Left lobe of liver (tissue), 2 donors: ENCODE data around the gene RAP2B. TPM values are rescaled to one million over a fixed set of nuclear protein-coding genes. Genes with fewer than 3 reads are reported as not detected.
"Not testable (repeated sequence)": the region's sequence is repeated elsewhere in the genome, so short reads cannot be mapped to it uniquely, and the experiment has no call there.

ENCODE experiments used
- ATAC-seq: fragments of 200-7000 bp; cut with Tn5 transposase; one replicate; pipeline ENCODE4 v1.9.1; 2020; ENCODE audit warnings: mild to moderate bottlenecking, moderate library complexity
- DNase-seq: peaks from one replicate; pipeline ENCODE4 v3.0.0-alpha.2; 2020; ENCODE audit warnings: low spot score
- total RNA-seq: library from RNA; stranded (reverse); gene quantifications from one replicate; pipeline ENCODE4 v1.2.1, GENCODE V29; 2021
- donor health status: DM: no; HTN: no; CAD: no; lungs with moderate emphysema.
- donor health status: DM: no; HTN: yes; CAD: no.

RAP2B gene
- 3.1 TPM for total RNA-seq

DNA sequence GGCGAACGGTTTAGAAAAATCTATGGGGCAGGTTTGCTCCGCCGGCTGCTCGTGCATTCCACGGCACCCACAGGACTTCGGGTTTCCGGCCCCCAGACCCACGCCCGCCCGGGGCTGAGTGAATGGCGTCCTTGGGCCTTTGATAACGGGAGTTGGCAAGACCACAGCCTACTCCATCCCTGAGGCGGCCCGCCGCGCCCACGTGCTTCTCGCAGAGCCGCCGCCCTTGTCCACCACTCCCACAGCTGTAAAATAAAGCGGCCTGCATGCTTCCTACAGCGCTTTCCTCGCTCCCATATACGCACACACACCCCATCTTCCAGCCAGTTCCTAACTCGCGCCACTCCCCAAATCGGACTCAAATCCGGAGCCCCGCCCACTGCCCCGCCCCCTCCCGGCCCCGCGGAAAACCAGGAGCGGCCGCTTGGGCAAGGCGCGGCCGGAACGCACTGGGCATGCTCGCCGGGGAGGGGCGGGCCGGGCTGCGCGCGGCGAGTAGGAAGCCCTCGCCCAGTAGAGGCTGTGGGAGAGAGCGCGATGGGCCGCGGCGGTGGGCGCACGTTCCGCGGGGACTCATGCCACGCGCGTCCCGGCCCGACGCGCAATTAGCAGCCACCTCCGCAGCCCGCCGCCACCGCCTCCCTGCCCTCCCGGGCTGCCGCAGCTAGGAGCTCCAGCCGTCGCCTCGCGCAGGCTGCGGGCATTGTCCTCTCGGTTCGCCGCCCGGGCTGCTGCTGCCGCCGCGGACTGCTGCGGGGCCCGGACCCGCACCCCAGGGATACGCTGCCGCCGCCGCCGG lies at the start of gene RAP2B:
Gene RAP2B, plus strand, starts transcription at position 513 of the 799 bp plus-strand sequence. CDS start 468 bp downstream, outside the sequence.
- peak; percentile 81 for ATAC-seq
- peak; percentile 98 for DNase-seq

DNA sequence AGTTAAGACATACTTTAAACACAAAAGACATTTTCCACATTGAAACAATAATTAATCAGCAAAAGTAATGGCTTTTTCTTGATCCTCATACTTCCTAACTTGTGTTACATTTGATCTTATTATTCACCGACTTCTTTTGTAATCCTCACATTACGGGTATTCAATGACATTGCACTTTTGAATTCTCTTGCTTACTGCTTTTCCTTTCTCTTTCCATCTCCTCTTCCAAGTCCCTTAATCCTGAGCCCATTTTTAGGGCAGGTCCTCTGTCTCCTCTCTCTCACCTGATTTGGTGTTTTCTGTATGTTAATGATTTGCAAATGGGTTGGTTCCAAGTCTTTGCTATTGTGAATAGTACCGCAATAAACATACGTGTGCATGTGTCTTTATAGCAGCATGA lies 48.5 kb upstream of the RAP2B start:
- ATAC-seq: no peak
- no peak for DNase-seq

DNA sequence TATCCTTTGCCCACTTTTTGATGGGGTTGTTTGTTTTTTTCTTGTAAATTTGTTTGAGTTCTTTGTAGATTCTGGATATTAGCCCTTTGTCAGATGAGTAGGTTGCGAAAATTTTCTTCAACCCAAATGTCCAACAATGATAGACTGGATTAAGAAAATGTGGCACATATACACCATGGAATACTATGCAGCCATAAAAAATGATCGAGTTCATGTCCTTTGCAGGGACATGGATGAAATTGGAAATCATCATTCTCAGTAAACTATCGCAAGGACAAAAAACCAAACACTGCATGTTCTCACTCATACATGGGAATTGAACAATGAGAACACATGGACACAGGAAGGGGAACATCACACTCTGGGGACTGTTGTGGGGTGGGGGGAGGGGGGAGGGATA lies 47.8 kb upstream of the RAP2B start:
- not testable (repeated sequence) for DNase-seq, ATAC-seq

DNA sequence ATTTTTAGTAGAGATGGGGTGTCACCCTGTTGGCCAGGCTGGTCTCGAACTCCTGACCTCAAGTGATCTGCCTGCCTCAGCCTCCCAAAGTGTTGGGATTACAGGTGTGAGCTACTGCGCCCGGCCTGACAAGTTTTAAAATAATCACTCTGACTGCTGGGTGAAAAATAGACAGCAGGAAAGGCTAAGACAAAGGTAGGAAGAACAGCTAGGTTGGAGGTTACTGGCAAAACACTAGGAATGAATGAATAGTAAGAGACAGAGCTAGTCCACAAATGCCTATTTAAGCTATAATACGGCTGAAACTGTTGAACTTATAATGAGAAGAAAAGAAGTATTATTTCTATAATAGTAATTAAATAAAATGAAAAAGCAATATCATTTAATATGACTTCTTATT lies 46.7 kb upstream of the RAP2B start:
- DNase-seq (no peak), ATAC-seq (no peak)

DNA sequence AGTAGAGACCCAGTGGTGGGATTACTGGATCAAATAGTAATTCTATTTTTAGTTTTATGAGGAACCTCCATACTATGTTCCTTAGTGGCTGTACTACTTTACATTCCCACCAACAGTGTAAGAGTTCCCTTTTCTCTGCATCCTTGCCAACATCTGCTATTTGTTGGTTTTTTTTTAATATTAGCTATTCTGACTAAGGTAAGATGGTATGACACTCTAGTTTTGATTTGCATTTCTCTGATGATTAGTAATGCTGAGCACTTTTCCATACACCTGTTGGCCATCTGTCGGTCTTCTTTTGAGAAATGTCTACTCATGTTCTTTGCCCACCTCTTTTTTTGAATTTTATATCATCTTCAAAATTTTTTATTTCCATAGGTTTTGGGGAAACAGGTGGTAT lies 34.2 kb upstream of the RAP2B start:
- ATAC-seq: no peak
- DNase-seq: no peak

DNA sequence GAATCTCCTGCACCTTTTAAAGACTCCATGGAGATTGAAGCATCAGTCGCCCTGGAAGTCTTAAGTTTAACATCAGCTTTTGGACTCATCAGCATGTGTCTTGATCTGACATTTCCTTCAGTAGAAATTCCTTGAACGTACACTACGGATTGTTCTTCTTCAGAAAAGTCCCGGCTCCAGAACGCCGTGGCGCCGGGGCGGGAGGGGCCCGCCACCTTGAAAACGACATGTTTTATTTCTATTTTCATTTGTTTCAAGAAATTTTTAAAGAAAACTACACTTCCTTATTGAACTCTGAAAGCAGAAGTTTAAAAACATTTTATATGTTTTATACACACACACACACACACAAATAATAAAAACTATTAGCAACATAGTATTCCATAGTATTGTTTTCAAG lies 32.6 kb upstream of the RAP2B start:
- DNase-seq: no peak
- ATAC-seq: no peak

- ATAC-seq (no peak), DNase-seq (no peak)
Measured at GRCh38 chr3:153129866-153130265, 32.2 kb upstream of the RAP2B start.

DNA sequence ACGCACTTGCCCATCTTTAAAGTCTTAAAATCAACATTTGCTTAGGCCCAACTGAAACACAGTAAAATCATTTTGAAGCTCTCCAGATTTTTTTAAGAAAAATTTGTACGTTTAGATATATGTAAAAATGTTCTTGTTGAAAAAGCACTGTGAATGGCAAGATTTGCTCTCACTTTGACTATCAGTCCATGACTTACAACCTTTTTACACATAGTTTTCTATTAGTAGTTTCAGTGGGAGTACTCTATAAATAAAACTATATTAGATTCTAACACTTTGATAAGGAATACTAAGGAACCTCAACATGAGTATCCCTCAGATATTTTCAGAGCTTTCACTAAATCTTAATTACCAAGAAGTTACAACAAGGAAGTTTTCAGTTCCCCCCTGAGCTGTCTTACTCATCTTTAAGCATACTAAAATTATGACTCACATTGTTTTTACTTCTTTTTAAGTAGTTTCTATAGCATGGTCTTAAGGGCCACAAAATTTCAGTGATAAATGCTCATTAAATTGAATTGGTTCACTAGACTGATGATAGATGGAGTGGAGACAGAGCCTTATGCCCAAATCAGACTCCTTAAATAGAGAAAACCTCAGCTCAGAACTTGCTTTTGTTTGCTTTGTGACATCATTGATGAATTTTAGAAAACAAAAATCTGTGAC lies 31.6 kb upstream of the RAP2B start:
- DNase-seq (no peak), ATAC-seq (no peak)

- ATAC-seq (no peak), DNase-seq (no peak)
Measured at GRCh38 chr3:153137626-153138025, 24.4 kb upstream of the RAP2B start.

DNA sequence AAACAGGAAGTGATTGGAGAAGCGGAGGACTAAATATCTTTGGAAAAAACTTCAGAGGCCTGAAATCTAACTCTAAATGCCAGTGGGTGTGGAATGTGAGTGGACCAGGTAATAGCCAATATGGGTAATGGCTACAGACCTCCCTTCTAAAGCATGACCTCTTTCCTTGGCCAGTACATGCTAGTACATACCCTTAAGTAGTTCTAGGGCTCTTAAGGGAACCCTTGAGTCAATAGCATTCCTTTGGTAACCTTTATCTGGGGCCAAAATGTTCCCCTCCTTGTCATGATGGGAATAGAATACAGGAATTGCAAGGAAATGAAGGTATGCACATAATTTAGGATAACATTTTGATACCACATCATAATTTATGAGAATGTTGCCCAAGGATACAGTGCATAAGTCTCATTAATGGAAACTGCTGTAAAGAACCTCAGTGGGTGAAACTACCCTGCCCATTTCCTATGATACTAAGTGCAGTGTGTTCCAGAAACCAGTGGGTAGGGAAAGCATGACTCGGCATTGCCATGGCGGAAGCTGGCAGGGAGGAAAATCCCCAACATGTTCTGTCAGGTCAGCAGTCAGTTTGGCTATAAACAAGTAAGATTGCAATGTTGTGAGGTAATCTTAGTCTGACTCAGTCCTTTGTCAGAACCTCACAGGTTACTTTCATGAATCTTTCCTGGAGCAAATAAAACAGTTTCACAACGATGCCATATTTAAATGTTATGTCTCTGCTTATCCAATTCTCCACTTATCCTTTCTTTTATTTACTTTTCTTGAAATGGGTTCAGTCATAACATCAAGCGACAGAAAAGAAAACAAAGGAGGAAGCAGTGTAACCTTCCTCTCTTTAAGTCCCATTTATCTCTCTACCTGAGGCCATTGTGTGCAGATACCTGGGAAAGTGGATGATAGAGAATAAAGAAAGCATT lies 23.5 kb upstream of the RAP2B start:
- DNase-seq (peak; percentile 51), ATAC-seq (peak; percentile 73)

DNA sequence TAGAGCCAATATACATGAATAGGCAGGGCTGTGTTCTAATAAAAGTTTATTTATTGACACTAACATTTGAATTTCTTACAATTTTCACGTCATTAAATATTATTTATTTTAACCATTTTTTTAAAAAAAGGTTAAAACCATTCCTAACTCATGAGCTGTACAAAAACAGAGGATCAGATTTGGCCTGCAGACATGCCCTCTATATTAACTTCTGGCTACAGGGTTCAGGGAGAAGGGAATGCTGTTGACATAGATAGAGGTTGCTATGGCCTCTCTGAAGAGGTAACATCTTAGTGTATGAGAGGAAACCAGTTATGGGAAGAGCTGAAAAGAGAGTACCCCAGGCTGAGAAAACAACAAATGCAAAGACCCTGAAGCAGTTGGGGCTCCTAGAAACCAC lies 19.1 kb upstream of the RAP2B start:
- no peak for ATAC-seq
- DNase-seq: no peak

DNA sequence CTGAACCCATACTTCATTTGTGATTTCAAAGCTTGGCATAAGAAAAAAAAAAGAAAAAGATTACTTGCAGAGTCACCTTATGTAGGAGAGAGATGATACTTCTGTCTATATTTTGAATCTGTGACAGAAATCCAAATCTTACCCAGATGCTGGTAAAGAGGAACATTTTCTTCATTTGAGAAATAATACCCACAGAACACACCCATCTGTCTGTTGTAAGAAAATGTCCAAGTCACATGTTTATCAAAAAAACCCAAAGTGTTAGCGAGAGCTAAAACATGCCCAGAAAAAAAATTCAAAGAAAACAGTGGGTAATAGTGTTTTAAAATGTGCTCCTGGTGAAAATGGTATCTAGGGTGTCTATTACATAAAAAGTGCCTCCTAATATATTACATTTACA lies 18.0 kb upstream of the RAP2B start:
- DNase-seq: no peak

DNA sequence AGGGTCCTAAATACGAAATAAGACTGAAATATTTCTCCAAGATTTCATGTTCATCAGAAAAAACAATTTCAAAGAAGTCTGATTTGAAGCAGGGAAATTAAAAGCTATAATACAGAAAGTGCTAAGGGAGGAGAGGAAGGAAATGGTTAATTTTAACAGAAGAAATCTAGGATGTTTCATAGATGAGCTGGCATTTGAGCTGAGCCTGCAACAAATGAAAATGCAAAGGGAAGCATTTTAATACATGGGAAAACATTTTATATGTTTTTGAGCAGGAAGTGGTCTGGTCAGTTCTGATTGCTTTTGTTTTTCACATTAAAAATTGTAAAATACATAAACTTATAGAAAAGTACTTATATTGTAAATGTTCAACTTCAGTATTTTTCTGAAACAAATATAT lies 17.2 kb upstream of the RAP2B start:
- DNase-seq (no peak), ATAC-seq (no peak)

More for the DNA sequence above, 18.0 kb upstream of the RAP2B start:
- ATAC-seq: no peak

- DNase-seq (no peak), ATAC-seq (no peak)
Measured at GRCh38 chr3:153145454-153145853, 16.6 kb upstream of the RAP2B start.

DNA sequence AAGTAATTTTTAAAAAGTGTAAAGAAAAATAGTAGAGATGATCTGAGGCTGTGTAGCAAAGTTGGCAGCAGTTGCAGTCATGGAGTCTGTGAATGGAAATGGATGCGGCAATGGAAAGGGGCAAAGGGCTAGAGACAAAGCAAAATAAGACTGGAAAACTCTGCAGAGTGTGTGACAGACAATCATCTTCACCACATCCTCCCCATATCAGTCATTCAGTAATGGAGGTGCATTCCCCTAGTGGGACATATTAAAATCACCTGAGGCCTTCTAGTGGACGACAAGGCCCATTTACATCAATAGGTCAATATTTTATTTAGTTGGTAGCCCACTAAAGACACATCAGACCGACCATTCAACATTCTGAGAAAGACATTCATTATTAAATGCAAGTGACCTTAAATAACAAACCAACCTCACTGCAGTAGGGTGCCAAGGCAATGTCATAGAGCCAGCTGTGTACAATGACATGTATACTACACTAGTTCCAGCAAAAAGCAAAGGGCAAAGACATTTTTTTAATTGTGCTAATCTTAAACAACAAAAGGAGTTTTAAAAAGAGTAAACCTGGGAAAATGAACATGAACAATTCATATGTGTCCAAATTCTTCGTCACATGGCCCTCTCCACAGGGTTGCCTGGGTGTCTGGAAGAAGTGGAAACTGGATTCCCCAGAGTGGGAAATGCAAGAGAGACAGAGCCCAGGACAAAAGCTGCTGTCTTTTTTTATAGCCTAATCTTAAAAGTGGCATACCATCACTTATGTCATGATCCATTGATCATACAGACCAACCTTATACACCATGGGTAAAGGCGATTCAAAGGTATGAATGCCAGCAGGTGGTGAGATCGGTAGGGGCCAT lies 15.6 kb upstream of the RAP2B start:
- ATAC-seq (no peak), DNase-seq (no peak)

GRCh38 chr3:153150991-153151390 lies 11.0 kb upstream of the RAP2B start:
- no peak for ATAC-seq
- no peak for DNase-seq

DNA sequence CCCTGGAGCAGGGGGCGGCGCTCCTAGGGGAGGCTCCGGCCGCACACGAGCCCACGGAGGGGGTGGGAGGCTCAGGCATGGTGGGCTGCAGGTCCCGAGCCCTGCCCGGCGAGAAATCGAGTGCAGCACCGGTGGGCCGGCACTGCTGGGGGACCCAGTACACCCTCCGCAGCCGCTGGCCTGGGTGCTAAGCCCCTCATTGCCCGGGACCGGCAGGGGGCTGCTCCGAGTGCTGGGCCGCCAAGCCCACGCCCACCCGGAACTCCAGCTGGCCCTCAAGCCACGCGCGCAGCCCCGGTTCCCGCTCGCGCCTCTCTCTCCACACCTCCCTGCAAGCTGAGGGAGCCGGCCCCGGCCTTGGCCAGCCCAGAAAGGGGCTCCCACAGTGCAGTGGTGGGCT lies 6.2 kb upstream of the RAP2B start:
- DNase-seq, ATAC-seq: not testable (repeated sequence)

- ATAC-seq (no peak), DNase-seq (no peak)
Measured at GRCh38 chr3:153158189-153158588, 3.8 kb upstream of the RAP2B start.

DNA sequence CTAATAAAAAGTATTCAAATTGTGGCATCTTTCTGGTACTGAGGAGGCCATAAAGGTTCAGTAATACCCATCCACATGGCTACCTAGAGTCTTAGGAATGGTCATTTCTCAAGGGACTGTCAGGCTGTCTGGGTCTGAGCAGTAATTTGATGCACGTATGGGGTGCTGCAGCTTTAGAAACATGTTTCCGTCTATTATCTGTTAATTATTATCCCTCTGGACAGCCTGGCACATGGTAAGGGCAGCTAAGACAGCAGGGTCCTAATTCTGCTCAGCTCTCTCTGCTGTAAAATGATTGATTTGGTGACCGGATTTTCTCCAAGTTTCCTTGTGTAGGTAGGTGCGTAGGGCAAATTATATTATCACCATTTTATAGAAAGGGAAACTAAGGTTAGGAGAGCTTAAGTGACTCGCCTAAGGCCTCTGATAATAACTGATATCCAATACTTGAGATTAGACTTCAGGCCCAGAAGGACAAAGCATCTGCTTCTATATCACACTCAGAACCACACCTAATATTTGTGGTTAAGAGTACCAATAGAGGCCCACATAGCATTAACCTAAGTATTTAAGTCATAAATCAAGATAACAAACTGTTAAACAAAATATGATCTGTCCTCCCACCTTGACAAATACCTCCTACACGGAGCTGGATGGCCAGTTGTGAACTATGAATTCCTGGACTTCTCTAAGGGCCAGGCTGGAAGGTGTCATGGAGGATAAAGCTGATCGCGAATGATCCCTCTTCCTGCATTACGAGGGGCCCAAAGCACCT lies 2.9 kb upstream of the RAP2B start:
- ATAC-seq (no peak), DNase-seq (no peak)
